SK-N-SH treated with all-trans-retinoic acid at 6 μM for 48 hours (cell line): ENCODE data around the gene ATP6AP1.

Experiments used
- CSDC2 ChIP-seq: fragments of 250-450 bp; sonication (Bioruptor Pico); IDR thresholded peaks from 2 replicates; pipeline ENCODE4 v1.5.0; 2020; ENCODE audit warnings: mild to moderate bottlenecking, moderate library complexity
- ESRRG ChIP-seq: fragments of 250-450 bp; sonication (Bioruptor Pico); IDR thresholded peaks from 2 replicates; pipeline ENCODE4 v1.6.1; 2021; ENCODE audit warnings: mild to moderate bottlenecking
- ISL1 ChIP-seq: fragments of 250-450 bp; sonication (Bioruptor Pico); IDR thresholded peaks from 2 replicates; pipeline ENCODE4 v2.1.2; 2022; ENCODE audit warnings: mild to moderate bottlenecking, moderate library complexity
- OSR1 ChIP-seq: fragments of 250-450 bp; sonication (Bioruptor Pico); IDR thresholded peaks from 2 replicates; pipeline ENCODE4 v1.8.0; 2022; ENCODE audit warnings: moderate library complexity, mild to moderate bottlenecking, inconsistent platforms
- RARB ChIP-seq: fragments of 250-450 bp; sonication (Bioruptor Pico); IDR thresholded peaks from 2 replicates; pipeline ENCODE4 v1.8.0; 2021; ENCODE audit warnings: mild to moderate bottlenecking, moderate library complexity
- TOX ChIP-seq: fragments of 250-450 bp; sonication (Bioruptor Pico); IDR thresholded peaks from 2 replicates; pipeline ENCODE4 v1.8.0; 2021; ENCODE audit warnings: mild to moderate bottlenecking, moderate library complexity, borderline replicate concordance
- ZFP3 ChIP-seq: fragments of 250-450 bp; sonication (Bioruptor Pico); IDR thresholded peaks from 2 replicates; pipeline ENCODE4 v1.5.0; 2020; ENCODE audit warnings: mild to moderate bottlenecking, moderate library complexity
- ZFP30 ChIP-seq: fragments of 450-650 bp; formaldehyde crosslinking; IDR thresholded peaks from 2 replicates; pipeline ENCODE4 v1.5.0; 2022; ENCODE audit warnings: mild to moderate bottlenecking, moderate library complexity
- ZNF8 ChIP-seq: fragments of 450-650 bp; formaldehyde crosslinking; IDR thresholded peaks from 2 replicates; pipeline ENCODE4 v1.5.0; 2020; ENCODE audit warnings: mild to moderate bottlenecking, moderate library complexity
- TF ChIP-seq, protein P1 (sequence below): fragments of 250-450 bp; sonication (Bioruptor Pico); IDR thresholded peaks from 2 replicates; pipeline ENCODE4 v1.8.0; 2020; ENCODE audit warnings: mild to moderate bottlenecking, moderate library complexity, borderline replicate concordance
- TF ChIP-seq, protein P2 (sequence below): fragments of 250-450 bp; sonication (Bioruptor Pico); IDR thresholded peaks from 2 replicates; pipeline ENCODE4 v1.8.0; 2021; ENCODE audit warnings: low read depth, mild to moderate bottlenecking, moderate library complexity, borderline replicate concordance
- TF ChIP-seq, protein P3 (sequence below): fragments of 250-450 bp; sonication (Bioruptor Pico); IDR thresholded peaks from 2 replicates; pipeline ENCODE4 v1.5.0; 2020; ENCODE audit warnings: mild to moderate bottlenecking, moderate library complexity
- TF ChIP-seq, protein P4 (sequence below): fragments of 250-450 bp; sonication (Bioruptor Pico); IDR thresholded peaks from 2 replicates; pipeline ENCODE4 v1.5.1; 2020; ENCODE audit warnings: low read depth, mild to moderate bottlenecking, moderate library complexity
- TF ChIP-seq, protein P5 (sequence below): fragments of 250-450 bp; sonication (Bioruptor Pico); IDR thresholded peaks from 2 replicates; pipeline ENCODE4 v1.5.1; 2021; ENCODE audit warnings: mild to moderate bottlenecking, moderate library complexity

DNA sequence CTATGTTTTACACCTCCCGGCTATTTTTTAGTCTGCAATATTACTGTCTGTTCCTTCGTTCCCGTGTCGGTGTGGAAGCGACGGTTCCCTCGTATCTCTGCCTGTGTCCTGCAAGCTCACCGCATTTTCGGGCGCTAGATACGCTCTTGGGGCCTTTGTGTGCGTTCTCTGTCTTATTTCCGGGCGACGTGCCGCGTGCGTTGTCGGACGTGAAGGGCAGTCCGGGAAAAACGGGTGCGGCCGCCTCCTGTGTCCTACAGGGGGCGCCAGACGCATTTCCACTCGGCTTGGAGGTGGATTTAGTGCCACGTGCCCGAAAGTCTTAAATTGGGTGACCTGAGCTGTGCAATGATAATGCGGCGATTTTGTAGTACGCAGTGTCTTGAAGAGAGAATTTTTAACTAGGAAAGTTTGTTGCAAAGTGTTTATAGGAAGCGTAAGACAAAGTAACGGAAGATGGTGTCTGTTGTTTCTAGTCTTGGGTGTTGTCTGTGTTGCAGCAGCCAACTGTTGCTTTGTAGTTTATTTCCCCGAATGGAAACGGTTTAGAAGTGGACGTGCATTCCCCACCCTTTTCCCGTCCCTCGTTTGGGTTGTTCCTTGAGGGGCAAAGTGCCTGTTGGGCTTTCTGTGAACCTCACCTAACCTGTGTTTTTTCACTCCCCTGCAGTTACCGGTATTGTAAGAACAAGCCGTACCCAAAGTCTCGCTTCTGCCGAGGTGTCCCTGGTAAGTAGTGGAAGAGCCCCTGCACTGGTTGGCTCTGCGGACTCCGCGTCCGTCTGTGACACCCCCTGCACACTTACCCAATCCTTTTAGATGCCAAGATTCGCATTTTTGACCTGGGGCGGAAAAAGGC, 29.6 kb upstream of the ATP6AP1 start:
- TF ChIP-seq, protein P1, sequence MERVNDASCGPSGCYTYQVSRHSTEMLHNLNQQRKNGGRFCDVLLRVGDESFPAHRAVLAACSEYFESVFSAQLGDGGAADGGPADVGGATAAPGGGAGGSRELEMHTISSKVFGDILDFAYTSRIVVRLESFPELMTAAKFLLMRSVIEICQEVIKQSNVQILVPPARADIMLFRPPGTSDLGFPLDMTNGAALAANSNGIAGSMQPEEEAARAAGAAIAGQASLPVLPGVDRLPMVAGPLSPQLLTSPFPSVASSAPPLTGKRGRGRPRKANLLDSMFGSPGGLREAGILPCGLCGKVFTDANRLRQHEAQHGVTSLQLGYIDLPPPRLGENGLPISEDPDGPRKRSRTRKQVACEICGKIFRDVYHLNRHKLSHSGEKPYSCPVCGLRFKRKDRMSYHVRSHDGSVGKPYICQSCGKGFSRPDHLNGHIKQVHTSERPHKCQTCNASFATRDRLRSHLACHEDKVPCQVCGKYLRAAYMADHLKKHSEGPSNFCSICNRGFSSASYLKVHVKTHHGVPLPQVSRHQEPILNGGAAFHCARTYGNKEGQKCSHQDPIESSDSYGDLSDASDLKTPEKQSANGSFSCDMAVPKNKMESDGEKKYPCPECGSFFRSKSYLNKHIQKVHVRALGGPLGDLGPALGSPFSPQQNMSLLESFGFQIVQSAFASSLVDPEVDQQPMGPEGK: no peak
- TF ChIP-seq, protein P2, sequence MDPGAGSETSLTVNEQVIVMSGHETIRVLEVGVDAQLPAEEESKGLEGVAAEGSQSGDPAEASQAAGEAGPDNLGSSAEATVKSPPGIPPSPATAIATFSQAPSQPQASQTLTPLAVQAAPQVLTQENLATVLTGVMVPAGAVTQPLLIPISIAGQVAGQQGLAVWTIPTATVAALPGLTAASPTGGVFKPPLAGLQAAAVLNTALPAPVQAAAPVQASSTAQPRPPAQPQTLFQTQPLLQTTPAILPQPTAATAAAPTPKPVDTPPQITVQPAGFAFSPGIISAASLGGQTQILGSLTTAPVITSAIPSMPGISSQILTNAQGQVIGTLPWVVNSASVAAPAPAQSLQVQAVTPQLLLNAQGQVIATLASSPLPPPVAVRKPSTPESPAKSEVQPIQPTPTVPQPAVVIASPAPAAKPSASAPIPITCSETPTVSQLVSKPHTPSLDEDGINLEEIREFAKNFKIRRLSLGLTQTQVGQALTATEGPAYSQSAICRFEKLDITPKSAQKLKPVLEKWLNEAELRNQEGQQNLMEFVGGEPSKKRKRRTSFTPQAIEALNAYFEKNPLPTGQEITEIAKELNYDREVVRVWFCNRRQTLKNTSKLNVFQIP (CRISPR knock-in tag): no peak
- TF ChIP-seq OSR1 (CRISPR knock-in tag): no peak
- TF ChIP-seq ZNF8: no peak
- TF ChIP-seq TOX (CRISPR knock-in tag): no peak
- TF ChIP-seq, protein P3, sequence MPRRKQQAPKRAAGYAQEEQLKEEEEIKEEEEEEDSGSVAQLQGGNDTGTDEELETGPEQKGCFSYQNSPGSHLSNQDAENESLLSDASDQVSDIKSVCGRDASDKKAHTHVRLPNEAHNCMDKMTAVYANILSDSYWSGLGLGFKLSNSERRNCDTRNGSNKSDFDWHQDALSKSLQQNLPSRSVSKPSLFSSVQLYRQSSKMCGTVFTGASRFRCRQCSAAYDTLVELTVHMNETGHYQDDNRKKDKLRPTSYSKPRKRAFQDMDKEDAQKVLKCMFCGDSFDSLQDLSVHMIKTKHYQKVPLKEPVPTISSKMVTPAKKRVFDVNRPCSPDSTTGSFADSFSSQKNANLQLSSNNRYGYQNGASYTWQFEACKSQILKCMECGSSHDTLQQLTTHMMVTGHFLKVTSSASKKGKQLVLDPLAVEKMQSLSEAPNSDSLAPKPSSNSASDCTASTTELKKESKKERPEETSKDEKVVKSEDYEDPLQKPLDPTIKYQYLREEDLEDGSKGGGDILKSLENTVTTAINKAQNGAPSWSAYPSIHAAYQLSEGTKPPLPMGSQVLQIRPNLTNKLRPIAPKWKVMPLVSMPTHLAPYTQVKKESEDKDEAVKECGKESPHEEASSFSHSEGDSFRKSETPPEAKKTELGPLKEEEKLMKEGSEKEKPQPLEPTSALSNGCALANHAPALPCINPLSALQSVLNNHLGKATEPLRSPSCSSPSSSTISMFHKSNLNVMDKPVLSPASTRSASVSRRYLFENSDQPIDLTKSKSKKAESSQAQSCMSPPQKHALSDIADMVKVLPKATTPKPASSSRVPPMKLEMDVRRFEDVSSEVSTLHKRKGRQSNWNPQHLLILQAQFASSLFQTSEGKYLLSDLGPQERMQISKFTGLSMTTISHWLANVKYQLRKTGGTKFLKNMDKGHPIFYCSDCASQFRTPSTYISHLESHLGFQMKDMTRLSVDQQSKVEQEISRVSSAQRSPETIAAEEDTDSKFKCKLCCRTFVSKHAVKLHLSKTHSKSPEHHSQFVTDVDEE (CRISPR knock-in tag): no peak
- no peak for TF ChIP-seq CSDC2 (CRISPR knock-in tag)
- no peak for TF ChIP-seq ZFP30 (CRISPR knock-in tag)
- TF ChIP-seq ISL1: no peak
- TF ChIP-seq RARB (CRISPR knock-in tag): no peak
- TF ChIP-seq, protein P4, sequence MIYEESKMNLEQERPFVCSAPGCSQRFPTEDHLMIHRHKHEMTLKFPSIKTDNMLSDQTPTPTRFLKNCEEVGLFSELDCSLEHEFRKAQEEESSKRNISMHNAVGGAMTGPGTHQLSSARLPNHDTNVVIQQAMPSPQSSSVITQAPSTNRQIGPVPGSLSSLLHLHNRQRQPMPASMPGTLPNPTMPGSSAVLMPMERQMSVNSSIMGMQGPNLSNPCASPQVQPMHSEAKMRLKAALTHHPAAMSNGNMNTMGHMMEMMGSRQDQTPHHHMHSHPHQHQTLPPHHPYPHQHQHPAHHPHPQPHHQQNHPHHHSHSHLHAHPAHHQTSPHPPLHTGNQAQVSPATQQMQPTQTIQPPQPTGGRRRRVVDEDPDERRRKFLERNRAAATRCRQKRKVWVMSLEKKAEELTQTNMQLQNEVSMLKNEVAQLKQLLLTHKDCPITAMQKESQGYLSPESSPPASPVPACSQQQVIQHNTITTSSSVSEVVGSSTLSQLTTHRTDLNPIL (CRISPR knock-in tag): no peak
- TF ChIP-seq ZFP3 (CRISPR knock-in tag): no peak
- no peak for TF ChIP-seq ESRRG (CRISPR knock-in tag)
- TF ChIP-seq, protein P5, sequence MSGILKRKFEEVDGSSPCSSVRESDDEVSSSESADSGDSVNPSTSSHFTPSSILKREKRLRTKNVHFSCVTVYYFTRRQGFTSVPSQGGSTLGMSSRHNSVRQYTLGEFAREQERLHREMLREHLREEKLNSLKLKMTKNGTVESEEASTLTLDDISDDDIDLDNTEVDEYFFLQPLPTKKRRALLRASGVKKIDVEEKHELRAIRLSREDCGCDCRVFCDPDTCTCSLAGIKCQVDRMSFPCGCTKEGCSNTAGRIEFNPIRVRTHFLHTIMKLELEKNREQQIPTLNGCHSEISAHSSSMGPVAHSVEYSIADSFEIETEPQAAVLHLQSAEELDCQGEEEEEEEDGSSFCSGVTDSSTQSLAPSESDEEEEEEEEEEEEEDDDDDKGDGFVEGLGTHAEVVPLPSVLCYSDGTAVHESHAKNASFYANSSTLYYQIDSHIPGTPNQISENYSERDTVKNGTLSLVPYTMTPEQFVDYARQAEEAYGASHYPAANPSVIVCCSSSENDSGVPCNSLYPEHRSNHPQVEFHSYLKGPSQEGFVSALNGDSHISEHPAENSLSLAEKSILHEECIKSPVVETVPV (CRISPR knock-in tag): no peak
